ENCODE results near the gene HOXA1. TPM values are rescaled to one million over a fixed set of nuclear protein-coding genes. Genes with fewer than 3 reads are reported as not detected.

HOXA1 gene
- total RNA-seq, 1 donor from 2014 or later, result not detected

DNA sequence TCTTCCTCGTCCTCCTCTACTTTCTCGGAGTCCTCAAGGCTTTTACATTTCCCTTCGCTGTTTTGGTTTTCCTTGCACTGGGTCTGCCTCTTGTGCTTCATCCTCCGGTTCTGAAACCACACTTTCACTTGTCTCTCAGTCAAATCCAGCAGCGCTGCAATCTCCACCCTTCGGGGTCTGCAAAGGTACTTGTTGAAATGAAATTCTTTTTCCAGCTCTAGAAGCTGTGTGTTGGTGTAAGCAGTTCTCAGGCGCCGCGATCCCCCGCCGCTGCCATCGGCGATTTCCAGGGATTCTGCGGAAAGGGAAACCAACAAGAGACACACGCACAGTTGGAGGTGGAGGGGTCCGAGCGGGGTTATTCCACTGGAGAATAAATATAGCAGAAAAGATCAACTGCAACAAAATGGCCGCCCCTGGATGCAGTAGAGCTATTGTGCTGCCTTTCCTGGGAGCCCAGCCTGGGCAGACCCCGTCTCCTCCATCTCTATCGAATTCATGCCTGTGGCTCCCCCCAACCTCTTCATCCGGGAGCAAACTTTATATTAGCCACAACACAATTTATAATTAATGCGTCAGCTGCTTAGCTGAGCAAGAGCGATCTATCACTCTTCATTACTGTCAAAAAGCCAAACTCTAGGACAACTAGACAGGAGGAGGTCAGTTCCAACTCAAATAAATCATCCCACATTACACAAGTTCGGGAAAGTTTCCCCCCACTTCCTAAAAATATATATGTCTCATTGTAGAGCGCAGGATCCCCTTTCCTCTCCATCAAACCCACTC, 5.6 kb upstream of the HOXA1 start:
- Mint-ChIP-seq H3K4me3 (ENCODE audit: unreplicated experiment) (peak overlapping the region; percentile 43), H3K9me3 (ENCODE audit: unreplicated experiment) (peaks cover 35% of the 10 kb centered on the region), H3K4me1 (ENCODE audit: low read depth, unreplicated experiment) (peaks cover 14% of the 10 kb centered on the region), H3K27ac (ENCODE audit: unreplicated experiment) (peak overlapping the region; percentile 49), H3K27me3 (ENCODE audit: unreplicated experiment) (peaks cover 71% of the 10 kb centered on the region), H3K36me3 (ENCODE audit: unreplicated experiment) (peaks cover 4% of the 10 kb centered on the region)
- no peak for DNase-seq
- TF ChIP-seq, protein P1, sequence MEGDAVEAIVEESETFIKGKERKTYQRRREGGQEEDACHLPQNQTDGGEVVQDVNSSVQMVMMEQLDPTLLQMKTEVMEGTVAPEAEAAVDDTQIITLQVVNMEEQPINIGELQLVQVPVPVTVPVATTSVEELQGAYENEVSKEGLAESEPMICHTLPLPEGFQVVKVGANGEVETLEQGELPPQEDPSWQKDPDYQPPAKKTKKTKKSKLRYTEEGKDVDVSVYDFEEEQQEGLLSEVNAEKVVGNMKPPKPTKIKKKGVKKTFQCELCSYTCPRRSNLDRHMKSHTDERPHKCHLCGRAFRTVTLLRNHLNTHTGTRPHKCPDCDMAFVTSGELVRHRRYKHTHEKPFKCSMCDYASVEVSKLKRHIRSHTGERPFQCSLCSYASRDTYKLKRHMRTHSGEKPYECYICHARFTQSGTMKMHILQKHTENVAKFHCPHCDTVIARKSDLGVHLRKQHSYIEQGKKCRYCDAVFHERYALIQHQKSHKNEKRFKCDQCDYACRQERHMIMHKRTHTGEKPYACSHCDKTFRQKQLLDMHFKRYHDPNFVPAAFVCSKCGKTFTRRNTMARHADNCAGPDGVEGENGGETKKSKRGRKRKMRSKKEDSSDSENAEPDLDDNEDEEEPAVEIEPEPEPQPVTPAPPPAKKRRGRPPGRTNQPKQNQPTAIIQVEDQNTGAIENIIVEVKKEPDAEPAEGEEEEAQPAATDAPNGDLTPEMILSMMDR (IDR thresholded peaks at IDR 0.05; ENCODE audit: partially characterized antibody, unreplicated experiment), result no peak

DNA sequence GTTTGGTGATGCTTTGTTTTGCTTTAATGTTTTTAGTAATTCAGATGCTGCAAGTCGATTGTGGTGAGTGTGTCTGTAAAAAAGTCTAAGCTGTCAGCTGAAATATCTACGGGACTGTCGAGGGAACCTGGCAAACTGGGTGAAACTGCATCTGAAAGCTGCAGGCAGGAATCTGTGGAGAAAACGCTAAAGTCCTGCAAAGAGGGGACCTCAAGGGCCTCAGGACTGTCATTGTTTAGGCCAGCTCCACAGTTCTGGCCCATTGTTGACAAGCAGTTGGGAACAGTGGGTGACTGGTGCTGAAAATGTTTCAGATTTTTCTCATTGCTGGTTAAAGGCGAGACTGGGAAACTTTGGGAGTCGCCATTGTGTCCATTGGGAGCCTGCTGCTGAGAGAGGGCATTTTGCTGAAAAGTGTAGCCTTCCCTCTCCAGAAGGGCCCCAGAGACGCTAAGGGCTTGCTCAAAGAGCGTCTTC, 4.9 kb upstream of the HOXA1 start:
- Mint-ChIP-seq H3K27ac (ENCODE audit: unreplicated experiment) (no peak overlapping the region), H3K27me3 (ENCODE audit: unreplicated experiment) (peaks cover 67% of the 10 kb centered on the region), H3K9me3 (ENCODE audit: unreplicated experiment) (peaks cover 31% of the 10 kb centered on the region), H3K4me3 (ENCODE audit: unreplicated experiment) (peak overlapping the region; percentile 43), H3K4me1 (ENCODE audit: low read depth, unreplicated experiment) (peaks cover 12% of the 10 kb centered on the region), H3K36me3 (ENCODE audit: unreplicated experiment) (peaks cover 4% of the 10 kb centered on the region)
- no peak for DNase-seq
- TF ChIP-seq, protein P1 (IDR thresholded peaks at IDR 0.05; ENCODE audit: partially characterized antibody, unreplicated experiment), result no peak

DNA sequence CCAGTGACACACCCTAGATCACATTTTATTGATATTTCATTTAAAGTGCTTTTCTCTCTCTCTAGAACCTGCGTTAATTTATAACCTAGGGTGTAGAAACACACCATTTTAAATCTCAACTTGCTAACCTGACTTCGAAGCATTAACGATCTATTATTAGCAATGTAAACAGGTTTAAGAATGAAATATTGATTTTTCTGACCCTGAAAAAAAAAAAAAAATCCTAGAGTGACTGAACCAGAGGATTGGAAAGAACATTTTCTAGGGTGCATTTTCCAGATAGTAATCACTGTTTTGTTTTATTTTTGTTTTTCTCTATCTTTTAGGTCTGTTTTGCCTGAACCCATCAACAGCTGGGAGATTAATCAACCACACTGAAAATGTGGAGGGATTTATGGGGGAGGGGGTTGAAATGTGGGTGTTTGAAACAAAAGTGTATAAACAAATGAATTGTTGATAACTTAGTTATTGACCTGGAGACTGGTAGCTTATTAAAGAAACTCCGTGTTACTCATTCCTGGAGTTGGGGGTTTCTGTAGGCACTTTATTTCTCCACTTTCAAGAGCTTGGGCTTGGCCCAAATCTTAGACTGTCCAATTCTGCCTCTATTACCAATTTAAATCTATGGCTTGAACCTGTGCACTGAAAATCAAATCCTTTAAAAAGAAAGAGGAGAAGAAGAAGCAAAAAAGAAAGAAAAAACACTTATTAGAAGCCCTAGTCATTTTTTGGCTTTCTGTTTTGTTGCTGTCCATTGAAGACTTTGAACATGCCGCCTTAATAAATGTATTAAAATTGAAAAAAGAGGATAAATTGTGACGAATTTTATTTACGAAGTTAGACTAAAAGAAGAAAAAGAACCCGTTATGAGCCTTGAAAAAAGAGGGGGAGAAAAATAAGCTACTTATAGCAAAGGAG, 3.9 kb upstream of the HOXA1 start:
- Mint-ChIP-seq H3K4me1 (ENCODE audit: low read depth, unreplicated experiment) (peaks cover 14% of the 10 kb centered on the region), H3K27me3 (ENCODE audit: unreplicated experiment) (peaks cover 68% of the 10 kb centered on the region), H3K4me3 (ENCODE audit: unreplicated experiment) (peak overlapping the region; percentile 74), H3K9me3 (ENCODE audit: unreplicated experiment) (peaks cover 36% of the 10 kb centered on the region), H3K27ac (ENCODE audit: unreplicated experiment) (peak overlapping the region; percentile 14), H3K36me3 (ENCODE audit: unreplicated experiment) (peaks cover 4% of the 10 kb centered on the region)
- no peak for DNase-seq
- TF ChIP-seq, protein P1 (IDR thresholded peaks at IDR 0.05; ENCODE audit: partially characterized antibody, unreplicated experiment), result no peak

DNA sequence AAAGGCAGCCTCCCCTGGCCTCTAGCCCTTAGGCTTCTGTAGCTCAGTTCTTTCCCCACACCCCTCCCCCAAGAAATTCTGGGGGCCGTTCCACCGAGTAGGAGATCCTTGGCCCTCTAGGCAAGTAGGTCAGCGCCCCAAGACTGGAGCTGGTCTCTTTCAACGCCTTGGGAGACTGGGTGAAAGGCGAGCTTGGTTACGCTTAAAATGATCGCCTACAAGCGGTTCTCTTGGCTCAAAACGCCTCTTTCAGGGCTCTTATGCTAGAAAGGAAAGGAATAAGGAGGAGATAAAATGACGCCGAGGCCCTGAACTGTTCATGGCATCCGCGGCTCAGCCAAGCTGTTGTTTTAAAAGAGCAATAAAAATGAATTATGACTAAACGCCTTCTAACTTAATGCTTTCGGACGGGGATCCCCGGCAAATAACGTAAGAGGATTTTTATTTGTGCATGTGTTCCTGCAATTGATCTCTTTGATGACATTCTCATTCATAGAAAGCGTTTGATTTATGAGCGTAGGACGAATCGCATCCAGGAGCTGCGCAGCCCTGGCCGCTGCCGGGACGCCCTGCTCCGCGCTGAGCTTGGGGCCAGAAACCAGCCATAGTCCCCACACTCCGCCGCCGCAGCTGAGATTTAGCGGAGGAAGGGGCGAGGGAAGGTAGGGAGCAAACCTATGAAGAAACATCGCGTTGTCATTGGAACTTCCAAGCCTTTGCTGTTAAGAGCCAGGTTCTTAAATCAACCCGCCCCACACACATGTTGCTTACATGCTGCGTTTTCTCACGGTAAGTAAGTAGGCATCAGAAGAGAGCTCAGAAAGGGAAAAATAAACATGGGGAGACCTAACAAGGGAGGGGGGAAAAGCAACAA, 3.0 kb upstream of the HOXA1 start:
- Mint-ChIP-seq H3K27ac (ENCODE audit: unreplicated experiment) (no peak overlapping the region), H3K9me3 (ENCODE audit: unreplicated experiment) (peaks cover 38% of the 10 kb centered on the region), H3K36me3 (ENCODE audit: unreplicated experiment) (peaks cover 4% of the 10 kb centered on the region), H3K27me3 (ENCODE audit: unreplicated experiment) (peaks cover 69% of the 10 kb centered on the region), H3K4me3 (ENCODE audit: unreplicated experiment) (peak overlapping the region; percentile 74), H3K4me1 (ENCODE audit: low read depth, unreplicated experiment) (peaks cover 14% of the 10 kb centered on the region)
- DNase-seq, result no peak
- TF ChIP-seq, protein P1 (IDR thresholded peaks at IDR 0.05; ENCODE audit: partially characterized antibody, unreplicated experiment), result no peak

Measured in glutamatergic neuron (in vitro differentiated cells).